Right atrium auricular region (tissue), 2 donors: ENCODE results near the gene LRMDA. TPM values are rescaled to one million over a fixed set of nuclear protein-coding genes. Genes with fewer than 3 reads are reported as not detected.

Experiments
- DNase-seq: peaks from one replicate; pipeline ENCODE4 v3.0.0-alpha.2; 2019; ENCODE audit warnings: low spot score
- H3K27ac ChIP-seq, 2 donors: fragments of 200-600 bp; sonication (generic); 1 replicate in 1 of 2; 2 replicates in 1 of 2; pipeline ENCODE4 v1.5.1; 2016 to 2019
- H3K27me3 ChIP-seq, 2 donors: fragments of 200-600 bp; sonication (generic); one replicate each; pipeline versions ENCODE4 v1.5.1 to v1.6.0; 2017 to 2019
- H3K36me3 ChIP-seq: fragments of 200-600 bp; sonication (generic); one replicate; pipeline ENCODE4 v1.5.1; 2016
- H3K4me1 ChIP-seq, 2 donors: fragments of 200-600 bp; sonication (generic); one replicate each; pipeline versions ENCODE4 v1.5.1 to v1.6.0; 2017 to 2019
- H3K4me3 ChIP-seq, 2 donors: fragments of 200-600 bp; sonication (generic); 1 replicate in 1 of 2; 2 replicates in 1 of 2; pipeline ENCODE4 v1.5.1; 2017 to 2019; ENCODE audit warnings: mild to moderate bottlenecking in 1 of 2, moderate library complexity in 1 of 2
- H3K9me3 ChIP-seq, 2 donors: fragments of 200-600 bp; sonication (generic); one replicate each; pipeline ENCODE4 v1.5.1; 2019
- CTCF ChIP-seq, 2 donors: fragments of 200-600 bp; sonication (generic); IDR thresholded peaks; one replicate each; pipeline ENCODE4 v1.5.1; 2019; ENCODE audit warnings: antibody characterized with exemption in 2 of 2
- total RNA-seq, 2 donors: library from RNA; depleted of rRNA; stranded (reverse); fragments of >200 nt; gene quantifications; one replicate each; pipeline ENCODE4 v1.1.0, GENCODE V29; 2016

LRMDA gene
- total RNA-seq, 2 donors from 2014 or later: 6.1 to 19.1 TPM

GRCh38 chr10:75774783-75775490 is 343.5 kb downstream of the LRMDA start:
- H3K27ac ChIP-seq: peak overlapping the region; percentile 3 to 60

GRCh38 chr10:75776738-75777504 is 345.5 kb downstream of the LRMDA start:
- TF ChIP-seq CTCF (IDR thresholded peaks at IDR 0.05): no peak
- Histone ChIP-seq H3K27ac (no peak overlapping the region), H3K9me3 (no peaks in the 10 kb centered on the region), H3K4me3 (no peak overlapping the region), H3K27me3 (no peaks in the 10 kb centered on the region), H3K4me1 (peaks cover 0 to 13% of the 10 kb centered on the region in 2 donors), H3K36me3 (no peaks in the 10 kb centered on the region)
- DNase-seq: no peak

More at GRCh38 chr10:75774783-75775490, 343.5 kb downstream of the LRMDA start:
- no peak for TF ChIP-seq CTCF (IDR thresholded peaks at IDR 0.05)
- Histone ChIP-seq H3K4me3 (no peak overlapping the region), H3K36me3 (no peaks in the 10 kb centered on the region), H3K9me3 (no peaks in the 10 kb centered on the region), H3K27me3 (no peaks in the 10 kb centered on the region), H3K4me1 (peaks cover 0 to 21% of the 10 kb centered on the region in 2 donors)
- DNase-seq: no peak

GRCh38 chr10:75778665-75779064 is 347.2 kb downstream of the LRMDA start:
- H3K4me1 ChIP-seq: peaks cover 0 to 6% of the 10 kb centered on the region in 2 donors
- no peaks in the 10 kb centered on the region for H3K9me3 ChIP-seq
- DNase-seq: no peak
- peak overlapping the region; percentile 3 to 24 for H3K27ac ChIP-seq
- no peaks in the 10 kb centered on the region for H3K36me3 ChIP-seq
- H3K27me3 ChIP-seq: no peaks in the 10 kb centered on the region
- no peak overlapping the region for H3K4me3 ChIP-seq
- TF ChIP-seq CTCF (IDR thresholded peaks at IDR 0.05): no peak

- no peaks in the 10 kb centered on the region for H3K27me3 ChIP-seq
- H3K4me1 ChIP-seq: peaks cover 0 to 6% of the 10 kb centered on the region in 2 donors
- no peak overlapping the region for H3K4me3 ChIP-seq
- no peak for TF ChIP-seq CTCF (IDR thresholded peaks at IDR 0.05)
- no peaks in the 10 kb centered on the region for H3K36me3 ChIP-seq
- peak overlapping the region; percentile 3 to 24 for H3K27ac ChIP-seq
- H3K9me3 ChIP-seq: no peaks in the 10 kb centered on the region
- DNase-seq: no peak
Observed at GRCh38 chr10:75779276-75779675, 347.9 kb downstream of the LRMDA start.

GRCh38 chr10:75782463-75783248 is 351.2 kb downstream of the LRMDA start:
- Histone ChIP-seq H3K27me3 (no peaks in the 10 kb centered on the region), H3K36me3 (no peaks in the 10 kb centered on the region), H3K4me1 (peaks cover 0 to 6% of the 10 kb centered on the region in 2 donors), H3K9me3 (no peaks in the 10 kb centered on the region), H3K27ac (no peak overlapping the region), H3K4me3 (no peak overlapping the region)
- TF ChIP-seq CTCF (IDR thresholded peaks at IDR 0.05): no peak
- DNase-seq: no peak
